Activated CD8-positive, alpha-beta memory T cell treated with anti-CD3 and anti-CD28 coated beads for 24 hours (primary cell): Measurements from ENCODE around the gene TRAF6.
"Not testable (repeated sequence)": the region's sequence is repeated elsewhere in the genome, so short reads cannot be mapped to it uniquely, and the experiment has no call there.

Experiments used
- DNase-seq: peaks from one replicate; pipeline ENCODE4 v3.0.0-alpha.2; 2020

The TRAF6 gene, protein sequence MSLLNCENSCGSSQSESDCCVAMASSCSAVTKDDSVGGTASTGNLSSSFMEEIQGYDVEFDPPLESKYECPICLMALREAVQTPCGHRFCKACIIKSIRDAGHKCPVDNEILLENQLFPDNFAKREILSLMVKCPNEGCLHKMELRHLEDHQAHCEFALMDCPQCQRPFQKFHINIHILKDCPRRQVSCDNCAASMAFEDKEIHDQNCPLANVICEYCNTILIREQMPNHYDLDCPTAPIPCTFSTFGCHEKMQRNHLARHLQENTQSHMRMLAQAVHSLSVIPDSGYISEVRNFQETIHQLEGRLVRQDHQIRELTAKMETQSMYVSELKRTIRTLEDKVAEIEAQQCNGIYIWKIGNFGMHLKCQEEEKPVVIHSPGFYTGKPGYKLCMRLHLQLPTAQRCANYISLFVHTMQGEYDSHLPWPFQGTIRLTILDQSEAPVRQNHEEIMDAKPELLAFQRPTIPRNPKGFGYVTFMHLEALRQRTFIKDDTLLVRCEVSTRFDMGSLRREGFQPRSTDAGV

DNA sequence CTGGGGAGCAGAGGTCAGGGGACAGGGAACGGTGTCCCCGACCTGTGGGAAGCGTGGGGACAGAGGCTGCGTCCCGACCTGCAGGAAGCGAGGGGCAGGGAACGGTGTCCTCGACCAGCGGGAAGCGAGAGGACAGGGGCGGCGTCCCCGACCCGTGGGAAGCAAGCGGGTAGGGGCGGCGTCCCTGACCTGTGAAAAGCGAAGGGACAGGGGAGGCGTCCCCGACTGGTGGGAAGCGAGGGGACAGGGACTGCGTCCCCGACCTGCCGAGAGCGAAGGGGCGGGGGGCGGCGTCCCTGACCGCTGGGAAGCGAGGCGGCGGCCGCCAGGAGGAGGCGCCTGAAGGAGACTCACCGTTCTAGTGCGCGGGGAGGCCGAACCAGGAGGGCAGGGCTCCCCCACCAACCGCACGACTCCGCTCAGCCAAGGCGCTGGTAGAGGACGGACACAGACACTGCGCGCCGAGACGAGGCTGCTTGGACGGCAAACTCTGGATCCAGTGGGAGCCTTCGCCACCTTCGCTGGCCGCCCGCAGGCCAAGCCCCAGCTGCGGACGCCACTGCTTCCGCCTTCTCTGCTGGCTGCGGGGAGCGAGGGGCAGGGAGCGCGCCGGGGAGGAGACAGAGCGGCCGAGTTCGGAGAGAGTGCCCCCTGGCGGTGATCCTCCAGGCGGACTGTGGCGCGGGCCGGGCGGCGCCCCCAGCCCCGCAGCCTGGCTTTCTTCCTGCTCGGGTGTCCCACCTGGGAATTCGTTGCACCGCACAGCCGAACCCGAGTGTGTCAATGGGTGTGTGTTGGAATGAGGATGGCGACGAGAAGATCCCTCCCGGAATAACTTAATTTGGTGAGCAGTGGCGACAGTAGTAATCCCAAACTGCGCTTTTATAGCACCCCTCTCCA is at the start of gene TRAF6:
Gene TRAF6, minus strand, starts transcription at position 579 of the 900 bp plus-strand sequence. CDS start 8,757 bp downstream, outside the sequence.
- DNase-seq = peak; percentile 97

DNA sequence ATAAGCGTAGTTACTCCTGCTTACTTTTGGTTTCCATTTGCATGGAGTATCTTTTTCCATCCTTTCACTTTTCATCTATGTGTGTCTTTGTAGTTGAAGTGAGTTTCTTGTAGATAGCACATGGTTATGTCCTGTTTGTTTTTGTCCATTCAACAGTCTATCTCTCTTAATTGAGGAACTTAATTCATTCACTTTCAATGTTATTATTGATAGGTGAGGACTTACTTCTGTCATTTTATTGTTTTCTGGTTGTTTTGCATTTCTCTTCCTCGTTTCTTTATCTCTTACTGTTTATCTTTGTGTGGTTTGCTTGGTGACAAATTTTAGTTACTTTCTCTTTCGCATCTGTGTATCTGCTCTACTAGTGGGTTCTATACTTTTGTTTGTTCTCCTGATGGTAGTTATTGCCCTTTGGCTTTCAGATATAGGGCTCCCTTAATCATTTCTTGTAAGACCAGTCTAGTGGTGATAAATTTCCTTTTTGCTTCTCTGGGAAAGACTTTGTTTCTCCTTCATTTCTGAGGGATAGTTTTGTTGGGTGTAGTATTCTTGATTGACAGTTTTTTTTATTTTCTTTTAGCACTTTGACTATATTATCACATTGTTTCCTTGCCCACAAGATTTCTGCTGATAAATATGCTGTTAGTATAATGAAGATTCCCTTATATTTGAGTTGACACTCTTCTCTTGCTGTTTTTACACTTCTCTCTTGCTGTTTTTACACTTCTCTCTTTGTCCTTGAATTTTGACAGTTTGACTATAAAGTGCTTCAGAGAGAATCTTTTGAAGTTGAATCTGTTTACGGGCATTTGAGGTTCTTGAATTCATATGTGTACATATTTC is 48.7 kb upstream of the TRAF6 start:
- DNase-seq = no peak

DNA sequence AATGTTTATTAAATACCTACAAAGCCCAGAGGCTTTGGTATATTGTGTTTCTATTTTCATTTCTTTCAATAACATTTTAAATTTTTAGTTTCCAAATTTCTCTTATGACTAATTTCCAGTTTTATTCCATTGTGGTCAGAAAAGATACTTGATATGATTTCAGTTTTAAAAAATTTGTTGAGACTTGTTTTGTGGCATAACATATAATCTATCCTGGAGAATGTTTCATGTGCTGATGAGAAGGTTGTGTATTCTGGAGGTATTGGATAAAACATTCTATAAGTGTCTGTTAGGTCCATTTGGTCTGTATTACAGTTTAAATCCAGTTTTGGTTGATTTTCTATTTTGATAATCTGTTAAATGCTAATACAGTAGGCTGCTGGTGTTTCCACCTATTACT is 47.9 kb upstream of the TRAF6 start:
- DNase-seq = no peak

DNA sequence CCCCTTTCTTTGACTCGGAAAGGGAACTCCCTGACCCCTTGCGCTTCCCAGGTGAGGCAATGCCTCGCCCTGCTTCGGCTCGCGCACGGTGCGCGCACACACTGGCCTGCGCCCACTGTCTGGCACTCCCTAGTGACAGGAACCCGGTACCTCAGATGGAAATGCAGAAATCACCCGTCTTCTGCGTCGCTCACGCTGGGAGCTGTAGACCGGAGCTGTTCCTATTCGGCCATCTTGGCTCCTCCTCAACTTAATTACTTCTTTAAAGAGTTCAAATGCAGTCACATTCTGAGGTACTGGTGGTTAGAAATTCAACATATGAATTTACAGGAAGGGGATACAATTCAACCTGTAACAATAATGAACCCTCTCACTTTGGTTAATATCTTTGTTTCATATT is 47.3 kb upstream of the TRAF6 start:
- DNase-seq = not testable (repeated sequence)

DNA sequence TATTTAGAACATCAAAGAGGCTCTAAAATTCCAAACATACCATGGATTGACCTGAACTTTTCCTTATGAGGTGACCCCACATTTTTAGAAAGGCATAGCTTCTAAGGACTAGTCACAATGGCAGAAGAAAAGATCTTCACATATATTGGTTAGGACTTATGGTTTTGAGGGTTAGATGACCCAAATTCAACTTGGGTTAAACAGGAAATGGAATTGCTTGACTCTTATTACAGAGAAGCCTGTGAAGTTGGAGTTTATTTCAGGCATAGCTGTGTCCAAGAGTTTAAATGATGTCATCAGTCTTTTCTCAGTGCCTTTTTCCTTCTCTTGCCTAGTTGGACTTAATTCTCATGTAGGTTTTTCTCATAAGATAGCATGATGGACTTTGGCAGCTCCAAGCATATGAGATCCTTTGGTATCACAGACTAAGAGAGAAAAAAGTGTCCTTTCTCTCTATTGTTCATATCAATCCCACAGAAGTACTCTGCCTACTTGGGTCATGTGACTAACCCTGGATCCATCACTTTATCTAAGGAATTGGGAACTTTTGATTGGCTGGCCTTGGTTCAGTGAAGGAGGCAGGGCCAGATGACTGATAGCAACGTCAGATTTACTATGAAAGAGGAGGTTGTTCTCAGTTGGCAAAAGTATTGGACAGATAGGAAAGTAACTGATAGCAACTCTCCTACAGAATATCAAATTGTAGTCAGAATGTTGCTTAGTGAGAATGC is 40.5 kb upstream of the TRAF6 start:
- no peak for DNase-seq

DNA sequence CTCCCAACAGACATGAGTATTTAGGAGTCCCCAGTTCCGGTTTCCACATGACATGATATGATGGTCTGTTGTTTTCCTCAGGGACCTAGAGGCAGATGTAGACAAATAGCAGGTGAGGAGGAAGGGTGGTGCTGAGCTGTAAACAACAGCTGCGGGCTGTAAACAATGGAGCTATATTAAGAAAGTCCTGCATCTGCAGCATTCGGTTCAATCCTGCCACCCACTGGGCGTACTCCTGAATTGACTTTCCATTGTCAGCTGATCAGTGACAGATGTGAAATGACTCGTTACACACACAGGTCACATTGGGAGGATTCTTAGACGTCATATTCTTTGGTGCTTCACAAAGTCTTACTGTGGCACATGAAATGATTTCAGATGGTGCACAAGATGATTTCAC is 30.9 kb upstream of the TRAF6 start:
- no peak for DNase-seq

DNA sequence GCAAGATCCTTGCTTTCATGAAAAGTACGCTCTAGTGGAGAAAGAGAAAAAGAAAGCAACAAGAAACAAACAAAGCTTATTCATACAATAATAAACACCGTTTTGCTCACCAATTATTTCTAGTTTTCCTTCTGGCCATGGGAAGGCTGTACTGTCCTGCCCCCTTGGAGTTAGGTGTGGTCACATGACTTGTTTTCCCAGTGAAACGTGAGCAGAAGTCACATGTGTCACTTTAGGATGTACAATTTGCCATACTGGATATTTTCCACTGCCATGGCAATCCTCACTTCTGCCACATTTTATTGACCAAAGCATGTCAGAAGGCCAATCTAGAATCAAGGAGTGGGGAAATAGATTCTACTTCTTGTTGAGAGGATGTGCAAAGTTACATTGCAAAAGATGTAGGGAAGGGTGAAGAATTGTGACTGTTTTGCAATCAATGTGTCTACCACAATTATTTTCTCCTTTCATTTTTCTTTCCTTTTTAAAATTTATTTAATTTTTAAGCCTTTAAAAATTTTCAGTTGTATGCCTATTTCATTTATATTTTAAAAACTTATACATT is 24.3 kb upstream of the TRAF6 start:
- DNase-seq = no peak

DNA sequence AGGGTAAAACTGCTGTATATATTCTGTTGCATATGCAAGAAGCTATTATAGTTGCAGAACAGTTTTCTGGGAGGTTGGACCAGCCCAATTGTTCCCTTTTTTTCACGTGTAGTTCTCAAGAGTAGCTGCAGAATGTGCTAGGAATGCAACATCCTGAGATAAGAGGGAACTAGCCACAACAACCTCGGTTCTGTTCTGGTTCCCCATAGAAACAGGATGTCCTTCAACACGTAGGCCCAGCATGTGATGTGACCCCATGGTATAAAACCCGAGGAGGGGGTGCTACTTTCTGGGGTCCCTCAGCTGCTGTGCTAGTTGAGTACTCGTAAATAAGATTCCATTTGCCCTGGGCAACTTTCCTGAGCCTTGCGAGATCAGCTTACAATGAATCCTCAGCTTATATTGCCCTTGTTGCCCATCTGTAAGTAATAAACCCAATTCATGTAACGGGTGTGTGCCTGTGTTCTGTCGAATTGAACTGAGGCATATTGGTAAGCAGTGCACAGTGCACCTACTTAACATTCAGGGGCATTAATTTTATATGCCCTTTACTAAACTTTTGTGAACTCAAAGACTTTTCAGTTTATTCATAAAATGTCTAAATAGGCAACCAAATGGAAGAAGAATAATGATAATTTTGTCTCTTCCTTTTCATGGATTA is 23.0 kb upstream of the TRAF6 start:
- no peak for DNase-seq

DNA sequence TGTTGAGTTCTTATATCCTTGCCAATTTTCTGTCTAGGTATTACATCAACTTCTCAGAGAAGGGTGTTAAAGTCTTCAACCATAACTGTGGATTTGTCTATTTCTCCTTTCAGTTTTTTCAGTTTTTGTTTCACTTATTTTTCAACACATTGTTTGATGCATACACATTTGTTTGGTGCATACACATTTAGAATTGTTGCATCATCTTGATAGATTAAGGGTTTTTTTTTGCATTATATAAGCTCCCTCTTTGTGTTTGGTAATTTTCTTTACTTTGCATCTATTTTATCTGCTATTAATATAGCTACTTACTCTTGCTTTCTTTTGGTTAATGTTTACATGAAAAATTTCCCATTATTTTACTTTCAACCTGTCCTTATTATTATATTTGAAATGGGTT is 20.8 kb upstream of the TRAF6 start:
- DNase-seq = no peak

DNA sequence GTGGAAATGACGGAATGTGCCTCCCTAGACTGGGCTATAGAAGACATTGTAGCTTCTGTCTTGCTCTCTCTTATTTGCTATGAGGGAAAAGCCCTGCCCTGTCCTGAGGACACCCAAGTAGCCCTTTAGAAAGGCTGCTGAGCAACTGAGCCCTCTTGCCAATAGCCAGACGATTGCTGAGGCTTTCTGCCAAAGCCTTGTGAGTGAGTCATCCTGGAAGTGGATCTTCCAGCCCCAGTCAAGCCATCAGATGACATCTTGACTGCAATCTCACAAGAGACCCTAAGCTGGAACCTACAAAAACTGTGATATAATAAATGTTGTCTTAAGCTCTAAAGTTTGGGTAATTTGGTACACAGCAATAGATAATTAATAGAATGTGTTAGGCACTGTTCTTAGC is 3.9 kb upstream of the TRAF6 start:
- DNase-seq = no peak

DNA sequence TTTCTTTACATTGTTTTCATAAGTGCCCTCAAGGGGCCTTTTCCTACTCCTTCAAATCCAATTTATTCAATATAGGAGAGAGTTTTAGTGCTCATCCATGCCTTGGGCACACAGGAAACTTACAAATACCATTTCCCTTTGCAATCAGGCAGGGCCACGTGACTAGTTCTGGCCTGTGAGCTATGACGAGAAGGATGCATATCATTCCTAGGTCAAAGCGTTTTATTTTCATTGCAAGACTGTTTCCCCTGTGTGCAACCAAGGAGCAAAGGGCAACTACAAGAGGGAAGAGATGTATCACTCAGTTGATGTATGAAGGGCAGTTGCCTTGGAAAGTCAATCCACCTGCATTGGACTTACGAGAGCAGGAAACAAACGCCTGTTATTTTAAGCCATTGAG is 1.9 kb upstream of the TRAF6 start:
- DNase-seq = no peak

DNA sequence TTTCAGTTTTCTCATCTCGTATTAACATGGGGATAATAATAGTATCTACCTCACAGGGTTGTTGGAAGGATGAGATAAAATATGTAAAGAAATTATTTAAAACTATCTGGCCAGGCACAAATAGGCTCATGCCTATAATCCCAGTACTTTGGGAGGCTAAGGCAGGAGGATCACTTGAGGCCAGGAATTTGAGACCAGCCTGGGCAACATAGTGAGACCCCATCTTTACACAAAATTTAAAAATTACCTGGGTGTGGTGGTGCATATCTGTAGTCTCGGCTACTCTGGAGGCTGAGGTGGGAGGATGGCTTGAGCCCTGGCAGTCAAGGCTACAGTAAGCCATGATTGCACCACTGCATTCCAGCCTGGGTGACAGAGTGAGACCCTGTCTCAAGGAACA is 990 bp upstream of the TRAF6 start:
- not testable (repeated sequence) for DNase-seq

DNA sequence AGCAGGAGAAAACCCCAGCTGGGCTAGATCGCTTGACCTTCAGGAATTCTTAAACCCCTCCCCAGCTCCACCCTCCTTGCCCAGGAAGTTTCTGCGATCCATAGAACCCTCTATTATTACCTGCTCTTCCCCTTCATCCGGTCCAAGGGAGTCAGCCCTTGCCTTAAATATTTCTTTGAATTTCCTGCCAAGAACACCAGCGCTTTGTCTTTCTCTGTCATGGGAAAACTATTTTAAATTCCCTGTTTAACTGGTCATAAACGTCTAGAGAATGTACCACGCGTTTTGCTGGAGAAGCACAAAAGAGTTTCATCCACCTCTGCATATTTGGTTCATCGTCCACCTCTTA is 496 bp upstream of the TRAF6 start:
- DNase-seq = no peak

DNA sequence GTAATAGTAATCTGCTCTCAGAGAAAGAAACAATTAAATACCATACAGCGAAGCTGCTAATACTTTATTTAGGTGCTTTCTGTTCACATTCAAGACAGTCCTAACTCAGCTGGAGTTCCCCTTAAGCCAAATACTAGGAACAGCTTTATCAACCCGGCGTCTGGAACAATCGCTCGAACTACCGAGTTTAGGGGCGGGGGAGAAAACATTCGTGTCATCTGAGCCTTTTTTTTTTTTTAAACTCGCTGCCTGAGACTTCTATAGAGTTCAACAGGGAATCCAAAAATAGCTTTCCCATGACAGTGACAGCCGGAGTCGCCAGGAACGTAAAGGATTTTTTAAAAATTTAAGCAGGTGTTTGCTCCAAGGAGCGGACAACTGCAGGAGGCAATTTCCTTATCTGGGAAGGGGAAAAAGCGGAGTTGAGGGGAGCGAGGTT is 852 bp downstream of the TRAF6 start:
- no peak for DNase-seq

DNA sequence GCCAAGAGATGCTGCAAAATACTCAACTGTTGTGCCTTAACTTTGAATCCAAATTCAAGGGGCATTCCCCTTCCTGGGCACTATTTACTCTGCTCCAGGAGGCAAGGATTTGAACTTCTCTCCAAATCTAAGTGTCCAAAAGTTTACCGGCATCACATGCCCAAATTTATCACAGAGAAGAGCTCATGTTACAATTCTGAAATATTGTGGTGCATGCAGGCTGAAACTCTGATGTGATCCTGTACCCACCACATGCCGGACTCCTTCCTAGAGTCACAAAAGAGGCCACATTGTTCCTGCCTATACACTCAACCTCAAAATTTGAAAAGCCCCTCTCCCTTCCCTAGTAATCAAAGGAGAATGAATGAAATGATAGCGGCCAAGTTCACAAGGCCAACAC is 1.3 kb downstream of the TRAF6 start:
- DNase-seq = no peak

DNA sequence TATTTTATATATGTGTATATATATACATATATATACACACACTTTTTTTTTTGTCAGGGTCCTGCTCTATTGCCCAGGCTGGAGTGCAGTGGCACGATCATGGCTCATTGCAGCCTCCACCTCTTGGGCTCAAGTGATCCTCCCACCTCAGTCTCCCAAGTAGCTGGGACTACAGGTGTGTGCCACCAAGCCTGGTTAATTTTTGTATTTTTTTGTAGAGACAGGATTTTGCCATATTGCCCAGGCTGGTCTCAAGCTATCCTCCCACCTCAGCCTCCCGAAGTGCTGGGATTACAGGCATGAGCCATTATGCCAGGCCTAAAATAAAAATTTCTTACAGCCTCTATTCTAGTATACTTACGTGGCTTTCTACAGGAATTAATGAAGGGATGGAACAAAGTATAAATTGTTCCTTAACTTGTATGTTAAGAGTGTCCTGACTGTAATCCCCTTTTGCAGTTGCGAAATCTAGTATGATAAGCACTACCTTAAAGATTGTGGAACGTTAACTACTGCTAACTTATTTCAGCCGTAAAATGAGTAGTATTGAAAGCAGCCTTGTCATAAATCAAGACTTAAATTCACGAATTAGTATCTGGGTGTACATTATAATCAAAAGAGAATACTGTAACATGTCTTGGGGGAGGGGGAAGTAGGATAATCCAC is 2.1 kb downstream of the TRAF6 start:
- no peak for DNase-seq

DNA sequence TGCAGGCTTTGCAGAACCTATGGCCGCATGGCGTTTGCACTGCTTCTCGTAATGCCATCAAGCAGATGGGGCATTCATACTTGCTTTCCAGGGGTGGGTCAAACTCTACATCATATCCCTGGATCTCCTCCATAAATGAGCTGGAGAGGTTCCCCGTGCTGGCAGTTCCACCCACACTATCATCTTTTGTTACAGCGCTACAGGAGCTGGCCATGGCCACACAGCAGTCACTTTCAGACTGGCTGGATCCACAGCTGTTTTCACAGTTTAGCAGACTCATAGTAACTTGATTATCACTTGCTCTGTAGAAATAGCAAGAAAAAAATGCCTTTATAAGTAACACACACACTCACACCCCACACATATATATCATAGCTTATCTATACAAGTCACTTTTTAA is 8.8 kb downstream of the TRAF6 start:
- DNase-seq = no peak

DNA sequence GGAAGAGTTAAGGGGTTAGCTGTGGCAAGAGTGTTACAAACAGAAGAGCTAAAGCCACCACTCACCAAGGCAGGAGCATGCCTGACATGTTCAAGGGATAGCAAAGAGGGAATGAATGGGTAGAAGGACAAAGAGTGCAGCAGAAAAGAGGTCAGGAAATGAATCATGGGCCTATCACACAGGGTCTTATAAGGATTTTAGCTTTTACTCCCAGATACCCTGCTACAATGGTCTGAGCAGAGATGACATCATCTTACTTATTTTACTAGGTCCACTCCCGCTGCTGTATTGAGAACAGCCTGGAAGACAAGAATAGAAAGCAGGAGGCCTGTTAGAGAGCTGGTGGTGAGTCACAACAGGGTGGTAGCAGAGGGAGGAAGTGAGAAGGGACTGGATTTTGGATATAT is 9.8 kb downstream of the TRAF6 start:
- no peak for DNase-seq

DNA sequence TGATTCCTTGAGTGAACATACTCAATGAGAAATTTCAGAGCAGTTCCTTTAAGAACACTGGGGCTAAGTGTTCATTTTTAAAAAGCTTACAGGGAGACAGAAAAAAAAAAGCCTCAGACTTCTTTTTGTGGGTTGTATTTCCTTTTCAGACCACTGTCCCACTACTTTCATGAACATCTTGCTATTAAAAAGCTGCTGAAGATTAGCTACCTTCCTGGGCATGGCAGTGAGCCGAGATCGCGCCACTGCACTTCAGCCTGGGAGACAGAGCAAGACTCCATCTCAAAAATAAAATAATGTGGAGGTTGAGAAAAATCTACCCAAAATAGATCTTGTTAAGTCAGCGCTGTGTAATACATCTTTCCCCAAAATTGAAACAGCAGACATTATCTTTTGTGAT is 10.8 kb downstream of the TRAF6 start:
- no peak for DNase-seq

DNA sequence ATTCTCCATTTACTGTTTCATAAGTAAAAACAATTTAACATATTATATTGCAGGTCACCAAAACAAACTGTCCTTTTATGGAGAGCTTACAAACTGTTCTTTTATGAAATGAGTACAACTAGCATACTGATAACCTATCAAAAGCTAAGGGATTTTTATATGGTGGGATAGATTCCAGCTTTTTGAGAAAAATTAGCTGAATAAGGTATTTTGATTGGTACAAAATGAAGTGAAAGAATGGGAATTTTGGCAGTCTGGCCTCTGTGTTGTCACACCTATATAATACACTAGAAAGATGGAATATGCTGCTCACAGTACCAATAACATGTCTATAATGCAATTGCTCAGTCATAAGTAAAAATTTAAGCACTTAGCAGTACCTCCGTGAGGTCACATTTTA is 11.4 kb downstream of the TRAF6 start:
- no peak for DNase-seq

DNA sequence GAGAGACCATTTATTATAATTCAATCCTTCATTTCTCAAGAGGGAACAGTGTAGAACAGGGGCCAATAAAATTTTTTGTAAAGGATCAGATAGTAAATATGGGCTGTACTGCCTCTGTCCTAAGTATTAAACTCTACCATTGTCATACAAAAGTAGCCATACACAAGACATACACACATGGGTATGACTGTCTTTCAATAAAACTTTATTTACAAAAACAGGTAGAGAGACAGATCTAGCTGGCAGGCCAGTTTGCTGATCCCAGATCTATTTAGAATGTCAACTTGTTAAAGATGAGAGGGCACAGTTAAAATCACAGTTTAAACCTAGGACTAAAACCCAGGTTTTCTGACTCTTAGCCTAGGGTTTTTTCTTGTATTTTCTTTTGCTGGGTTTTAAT is 16.7 kb downstream of the TRAF6 start:
- DNase-seq = no peak
